Adrenal gland (tissue), 12 donors: ENCODE data around the gene EIF4G3. TPM values are rescaled to one million over a fixed set of nuclear protein-coding genes. Genes with fewer than 3 reads are reported as not detected.

Experiments
- DNase-seq, 7 donors: peaks; one replicate each; pipeline ENCODE4 v3.0.0-alpha.2; 2019 to 2020
- H3K27ac ChIP-seq, 5 donors: fragments of 200-600 bp; sonication (generic) in 4 of 5; 1 replicate in 3 of 5; 2 replicates in 2 of 5; pipeline versions ENCODE4 v1.5.1 to v1.8.0; 2016 to 2020; ENCODE audit warnings: mild to moderate bottlenecking in 1 of 5
- H3K27me3 ChIP-seq: fragments of 200-600 bp; 2 replicates; pipeline ENCODE4 v1.8.0; 2021
- H3K36me3 ChIP-seq, 2 donors: fragments of 200-600 bp; replicated peaks in 1 of 2; 1 replicate in 1 of 2; 2 replicates in 1 of 2; pipeline versions ENCODE4 v1.5.1 to v1.8.0; 2018 to 2022
- H3K4me1 ChIP-seq, 2 donors: fragments of 200-600 bp; replicated peaks in 1 of 2; 1 replicate in 1 of 2; 2 replicates in 1 of 2; pipeline versions ENCODE4 v1.5.1 to v1.8.0; 2018 to 2021
- H3K4me3 ChIP-seq, 4 donors: fragments of 200-600 bp; sonication (generic) in 3 of 4; one replicate each; pipeline ENCODE4 v1.5.1; 2016 to 2018
- H3K9me3 ChIP-seq, 3 donors: fragments of 200-600 bp; sonication (generic) in 1 of 3; replicated peaks in 1 of 3; 1 replicate in 2 of 3; 2 replicates in 1 of 3; pipeline versions ENCODE4 v1.5.1 to v1.8.0; 2016 to 2021
- CTCF ChIP-seq, 6 experiments: fragments of 450-650 bp in 4 of 6; fragments of 200-600 bp in 2 of 6; sonication (generic) in 1 of 6; IDR thresholded peaks; 1 replicate in 5 of 6; 2 replicates in 1 of 6; pipeline versions ENCODE4 v1.5.1 to v1.8.0; 2016 to 2021; ENCODE audit warnings: antibody characterized with exemption in 6 of 6, mild to moderate bottlenecking in 2 of 6, moderate library complexity in 1 of 6
- POLR2A ChIP-seq, 2 donors: fragments of 450-650 bp; IDR thresholded peaks; one replicate each; pipeline ENCODE4 v1.6.1; 2017; ENCODE audit warnings: antibody characterized with exemption in 2 of 2, mild to moderate bottlenecking in 2 of 2, moderate library complexity in 1 of 2
- WGBS, 4 donors: extraction: QIAGEN DNeasy Blood & Tissue Kit in 2 of 4; methylation state at CpG; one replicate each; pipeline versions ENCODE4 v1.1.5 to v1.1.7; 2013 to 2017; 5-methylcytosine and 5-hydroxymethylcytosine counted together
- intact Hi-C, 2 donors: fragments of 100-400 bp; cut with DNase I; formaldehyde crosslinking; loops; one replicate each; pipeline versions ENCODE4 v1.14.1 to v1.15.0; 2022 to 2023
- polyA plus RNA-seq, 3 donors: library from polyadenylated mRNA; stranded (reverse); fragments of 200-250 nt in 2 of 3; fragments of 350-450 nt in 1 of 3; fragmentation: Illumina TruSeq in 1 of 3; extraction: RNeasy Lipid Tissue Mini Kit (QIAGEN cat#74804) in 1 of 3; gene quantifications; one replicate each; pipeline ENCODE4 v1.2.3, GENCODE V29; 2013 to 2014
- total RNA-seq, 9 donors: library from RNA; depleted of rRNA in 4 of 9; stranded (reverse); fragments of >200 nt in 4 of 9; fragments of 120-200 nt in 1 of 9; fragmentation: NEBNext Ultra II Directional in 1 of 9; extraction: Animal tissue kit (Norgen Biotek cat#: 25700) in 1 of 9; gene quantifications; one replicate each; pipeline versions ENCODE4 v1.1.0 to v1.2.4, GENCODE V29; 2013 to 2023
- donor health status: healthy with polysubstance abuse.
- donor health status: Bipolar disorder and iron deficiency.
- donor health status: DM: yes; HTN: yes; CAD: no.
- donor health status: DM: no; HTN: no; CAD: no.
- donor health status: DM: no; HTN: no; CAD: no.
- donor health status: DM: yes; HTN: yes; CAD: no.

Gene EIF4G3
- total and polyA plus RNA-seq, 12 donors = 30.7 to 58.7 (median 51.6) TPM

DNA sequence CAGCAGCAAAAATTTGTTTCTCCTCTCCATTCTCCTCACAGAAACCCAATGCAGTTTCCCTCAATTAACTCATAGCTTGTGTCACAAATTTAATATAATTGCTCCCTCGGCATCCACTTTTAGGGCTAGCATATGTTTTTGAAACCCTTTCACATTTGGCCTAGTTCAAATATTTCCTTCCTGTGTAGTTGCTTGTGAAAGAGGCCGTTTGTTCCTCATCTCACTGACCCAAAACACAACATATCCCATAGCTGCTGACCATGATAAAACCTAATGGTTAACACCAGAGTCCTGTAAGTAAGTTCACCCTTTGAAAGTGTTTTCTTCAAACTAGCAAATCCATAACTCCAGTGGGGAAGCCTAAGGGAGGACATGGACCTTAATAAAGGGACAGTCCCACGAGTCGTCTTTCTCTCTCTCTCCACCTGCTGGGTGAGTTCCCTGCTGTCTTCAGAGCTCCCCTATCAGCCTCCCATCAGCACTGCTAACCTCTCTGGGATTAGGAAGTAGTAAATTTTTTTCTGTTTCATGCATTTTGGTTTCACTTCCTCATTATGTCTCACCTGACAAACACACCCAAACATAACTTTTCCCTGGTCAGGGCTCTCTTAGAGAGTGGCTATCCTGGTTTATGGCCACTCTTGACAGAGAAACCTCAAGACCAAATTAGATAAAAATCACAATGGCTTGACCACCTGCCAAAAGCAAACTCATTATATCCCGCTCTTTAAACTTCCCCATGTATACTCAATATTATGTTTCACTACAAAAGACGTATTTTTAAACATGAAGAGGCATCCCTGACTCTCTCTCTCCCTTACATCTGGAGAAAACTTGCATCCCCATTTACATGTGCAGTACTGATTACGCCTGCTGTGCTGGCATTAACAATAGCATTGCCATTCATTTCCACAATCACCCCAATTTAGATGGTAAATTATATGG is 211.9 kb downstream of the EIF4G3 start:
- Histone ChIP-seq H3K9me3 (no peaks in the 10 kb centered on the region), H3K27ac (peak overlapping the region in 2 of 5 donors; percentile 26 to 40), H3K36me3 (peaks cover 0 to 11% of the 10 kb centered on the region in 2 donors), H3K4me3 (no peak overlapping the region), H3K27me3 (no peaks in the 10 kb centered on the region), H3K4me1 (no peaks in the 10 kb centered on the region)
- TF ChIP-seq CTCF (IDR thresholded peaks at IDR 0.05) (no peak), POLR2A (IDR thresholded peaks at IDR 0.05) (no peak)
- DNase-seq = no peak
- intact Hi-C loops = no loop called here
- 69 to 81% (median 74%) methylated on average over 7 of the region's 7 CpGs for WGBS, 4 donors

DNA sequence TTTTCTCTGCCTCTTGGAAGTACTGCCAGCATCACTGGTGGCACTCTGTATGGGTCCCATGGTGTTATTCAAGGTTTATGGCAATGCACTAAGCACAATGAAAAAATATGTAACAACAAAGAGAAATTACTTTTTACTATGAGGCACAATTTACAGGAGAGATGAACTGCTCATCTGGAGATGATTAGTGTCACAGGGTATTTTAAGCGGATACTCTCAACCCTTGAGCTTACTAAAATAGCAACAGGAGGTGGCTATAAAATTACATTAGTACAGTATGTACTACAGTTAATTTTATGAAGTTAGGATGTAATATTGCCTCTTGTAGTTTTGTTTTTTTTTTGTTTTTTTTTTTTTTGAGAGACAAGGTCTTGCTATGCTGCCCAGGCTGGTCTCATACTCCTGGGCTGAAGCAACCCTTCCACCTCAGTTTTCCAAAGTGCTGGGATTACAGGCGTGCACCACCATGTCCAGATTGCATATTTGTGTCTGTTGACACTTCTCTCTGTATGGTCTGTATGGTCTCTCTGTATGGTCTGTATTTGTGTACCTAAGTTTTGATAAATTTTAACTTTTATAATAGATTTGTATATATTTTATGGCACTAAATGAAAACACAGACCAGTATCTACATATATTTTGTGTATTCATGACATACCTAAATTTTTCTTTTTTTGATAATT is 214.0 kb downstream of the EIF4G3 start:
- H3K4me3 ChIP-seq = no peak overlapping the region
- no peak overlapping the region for H3K27ac ChIP-seq
- intact Hi-C loops = no loop called here
- DNase-seq = no peak
- no peaks in the 10 kb centered on the region for H3K9me3 ChIP-seq
- 93 to 99% (median 99%) methylated on average over 2 of the region's 2 CpGs for WGBS, 4 donors
- TF ChIP-seq CTCF (IDR thresholded peaks at IDR 0.05) = no peak
- no peak for TF ChIP-seq POLR2A (IDR thresholded peaks at IDR 0.05)
- H3K36me3 ChIP-seq = no peaks in the 10 kb centered on the region
- no peaks in the 10 kb centered on the region for H3K27me3 ChIP-seq
- no peaks in the 10 kb centered on the region for H3K4me1 ChIP-seq

DNA sequence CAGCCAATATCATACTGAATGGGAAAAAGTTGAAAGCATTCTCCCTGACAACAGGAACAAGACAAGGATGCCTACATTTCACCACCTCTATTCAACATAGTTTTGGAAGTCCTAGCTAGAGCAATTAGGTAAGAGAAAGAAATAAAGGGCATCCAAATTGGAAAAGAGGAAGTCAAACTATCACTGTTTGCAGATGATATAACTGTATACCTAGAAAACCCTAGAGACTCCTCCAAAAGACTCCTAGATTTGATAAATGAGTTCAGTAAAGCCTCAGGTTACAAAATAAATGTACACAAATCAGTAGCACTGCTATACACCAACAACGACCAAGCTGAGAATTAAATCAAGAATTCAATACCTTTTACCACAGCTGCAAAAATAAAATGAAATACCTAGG is 218.3 kb downstream of the EIF4G3 start:
- no peaks in the 10 kb centered on the region for H3K27me3 ChIP-seq
- TF ChIP-seq CTCF (IDR thresholded peaks at IDR 0.05) (no peak), POLR2A (IDR thresholded peaks at IDR 0.05) (no peak)

DNA sequence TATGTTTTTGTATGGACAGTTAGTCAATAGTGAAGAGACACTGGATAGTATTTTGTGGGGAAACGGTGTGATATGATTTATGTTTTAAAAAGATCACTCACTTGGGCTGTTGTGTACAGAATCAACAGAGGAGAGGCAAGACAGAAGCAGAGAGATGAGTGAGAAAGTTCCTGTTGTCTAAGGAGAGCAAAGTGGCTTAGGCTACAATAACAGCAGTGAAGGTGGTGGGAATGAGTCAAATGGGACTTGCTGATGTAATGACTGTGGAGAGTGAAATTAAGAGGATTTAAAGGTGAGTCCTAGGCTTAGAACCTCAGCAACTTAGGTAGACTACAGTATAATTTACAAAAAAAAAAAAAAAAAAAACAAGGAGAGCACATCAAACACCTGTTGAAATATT is 220.4 kb downstream of the EIF4G3 start:
- no peak for DNase-seq
- Histone ChIP-seq H3K27me3 (no peaks in the 10 kb centered on the region), H3K27ac (no peak overlapping the region), H3K9me3 (no peaks in the 10 kb centered on the region), H3K36me3 (no peaks in the 10 kb centered on the region), H3K4me3 (no peak overlapping the region), H3K4me1 (peaks cover 9 to 17% of the 10 kb centered on the region in 2 donors)
- intact Hi-C loops = no loop called here
- TF ChIP-seq CTCF (IDR thresholded peaks at IDR 0.05) = no peak
- WGBS, 4 donors = 81 to 92% (median 88%) methylated on average over 1 of the region's 1 CpG

More for the DNA sequence above, 218.3 kb downstream of the EIF4G3 start:
- intact Hi-C loops = no loop called here
- Histone ChIP-seq H3K36me3 (no peaks in the 10 kb centered on the region), H3K27ac (no peak overlapping the region), H3K4me3 (no peak overlapping the region), H3K4me1 (peaks cover 3 to 9% of the 10 kb centered on the region in 2 donors), H3K9me3 (no peaks in the 10 kb centered on the region)
- WGBS, 4 donors = 84 to 100% (median 90%) methylated on average over 1 of the region's 1 CpG
- no peak for DNase-seq
